ENCODE results near the gene FLNB.

DNA sequence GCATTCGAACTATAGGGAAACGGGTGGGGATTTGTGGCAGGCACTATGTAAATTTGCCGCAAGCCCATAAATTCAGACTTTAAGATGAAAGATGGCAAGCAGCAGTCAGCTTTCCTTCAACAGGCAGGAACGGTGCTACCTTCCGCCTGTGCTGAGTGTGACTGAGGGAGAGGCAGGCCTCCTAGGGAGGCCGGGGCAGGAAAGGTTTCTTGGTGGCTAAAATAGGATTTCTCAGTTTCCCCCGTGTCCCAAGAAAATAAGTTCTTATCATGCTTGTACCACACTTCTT is 12.5 kb downstream of the FLNB start:
- TF ChIP-seq, protein P1, sequence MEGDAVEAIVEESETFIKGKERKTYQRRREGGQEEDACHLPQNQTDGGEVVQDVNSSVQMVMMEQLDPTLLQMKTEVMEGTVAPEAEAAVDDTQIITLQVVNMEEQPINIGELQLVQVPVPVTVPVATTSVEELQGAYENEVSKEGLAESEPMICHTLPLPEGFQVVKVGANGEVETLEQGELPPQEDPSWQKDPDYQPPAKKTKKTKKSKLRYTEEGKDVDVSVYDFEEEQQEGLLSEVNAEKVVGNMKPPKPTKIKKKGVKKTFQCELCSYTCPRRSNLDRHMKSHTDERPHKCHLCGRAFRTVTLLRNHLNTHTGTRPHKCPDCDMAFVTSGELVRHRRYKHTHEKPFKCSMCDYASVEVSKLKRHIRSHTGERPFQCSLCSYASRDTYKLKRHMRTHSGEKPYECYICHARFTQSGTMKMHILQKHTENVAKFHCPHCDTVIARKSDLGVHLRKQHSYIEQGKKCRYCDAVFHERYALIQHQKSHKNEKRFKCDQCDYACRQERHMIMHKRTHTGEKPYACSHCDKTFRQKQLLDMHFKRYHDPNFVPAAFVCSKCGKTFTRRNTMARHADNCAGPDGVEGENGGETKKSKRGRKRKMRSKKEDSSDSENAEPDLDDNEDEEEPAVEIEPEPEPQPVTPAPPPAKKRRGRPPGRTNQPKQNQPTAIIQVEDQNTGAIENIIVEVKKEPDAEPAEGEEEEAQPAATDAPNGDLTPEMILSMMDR (IDR thresholded peaks at IDR 0.05): no peak
- no peak for TF ChIP-seq POLR2A (IDR thresholded peaks at IDR 0.05)
